Cardiac atrium fibroblast (primary cell): ENCODE data around the gene TMEM95. TPM values are rescaled to one million over a fixed set of nuclear protein-coding genes. Genes with fewer than 3 reads are reported as not detected.

Experiments used
- total RNA-seq: library from RNA; depleted of rRNA; stranded (reverse); fragments of >200 nt; gene quantifications from 2 replicates; pipeline ENCODE4 v1.2.3, GENCODE V29; 2015

The TMEM95 gene, protein sequence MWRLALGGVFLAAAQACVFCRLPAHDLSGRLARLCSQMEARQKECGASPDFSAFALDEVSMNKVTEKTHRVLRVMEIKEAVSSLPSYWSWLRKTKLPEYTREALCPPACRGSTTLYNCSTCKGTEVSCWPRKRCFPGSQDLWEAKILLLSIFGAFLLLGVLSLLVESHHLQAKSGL
- total RNA-seq: not detected in 2 replicates

DNA sequence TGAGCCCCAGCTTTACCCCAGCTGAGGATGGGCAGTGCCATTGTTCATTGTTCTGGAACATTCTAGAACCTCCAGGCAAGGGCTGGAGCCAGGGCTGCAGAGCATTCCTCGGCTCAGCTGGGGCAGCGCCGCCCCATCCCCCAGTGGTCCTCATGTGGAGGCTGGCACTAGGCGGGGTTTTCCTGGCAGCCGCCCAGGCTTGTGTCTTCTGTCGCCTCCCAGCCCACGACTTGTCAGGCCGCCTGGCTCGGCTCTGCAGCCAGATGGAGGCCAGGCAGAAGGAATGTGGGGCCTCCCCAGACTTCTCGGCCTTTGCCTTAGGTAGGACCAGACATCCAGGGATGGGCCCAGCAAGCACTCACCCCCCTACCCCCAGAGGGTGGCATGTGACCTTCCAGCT lies at the start of gene TMEM95:
Gene TMEM95, plus strand, starts transcription at position 104 of the 400 bp plus-strand sequence. Its CDS starts 49 bp downstream, at position 153.

DNA sequence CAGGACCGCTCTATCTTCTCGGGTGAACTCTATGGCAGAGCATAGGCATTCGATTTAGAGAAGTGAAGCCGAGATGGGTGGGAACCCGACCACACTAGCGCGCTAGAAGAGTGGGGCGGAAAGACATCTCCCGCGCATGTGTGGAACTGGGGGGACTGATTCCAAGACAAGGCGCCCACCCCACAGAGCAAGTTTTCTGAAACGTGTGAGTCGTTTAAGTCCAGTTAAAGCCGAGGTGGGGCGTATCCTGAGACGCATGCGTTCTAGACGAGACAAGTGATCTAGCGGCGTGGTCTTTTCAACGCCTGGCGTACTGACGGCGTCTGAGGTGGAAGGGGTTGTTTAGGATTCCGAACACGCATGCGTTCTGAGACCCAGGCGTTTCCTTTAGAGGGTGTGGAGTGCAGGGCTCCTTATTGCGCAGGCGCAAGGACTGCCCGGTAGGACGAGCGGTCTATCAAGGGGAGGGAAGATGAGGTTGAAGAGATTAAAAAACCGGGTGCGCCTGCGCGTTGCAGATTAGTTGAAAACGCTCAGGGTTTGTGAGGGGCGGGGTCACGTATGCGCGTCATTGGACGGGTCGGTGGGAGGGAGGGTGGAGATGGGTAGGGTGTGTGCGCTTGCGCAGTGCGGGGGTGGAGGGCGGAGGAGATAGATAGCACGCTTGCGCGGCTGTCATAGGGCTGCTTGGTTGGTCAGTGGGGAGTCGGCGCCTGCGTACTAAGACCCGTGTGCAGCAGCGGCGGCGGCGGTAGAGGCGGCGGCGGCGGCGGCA lies 47.9 kb upstream of the TMEM95 start, which contains the start of gene EIF5A:
Gene EIF5A, plus strand, starts transcription at position 718 of the 775 bp plus-strand sequence. CDS start 2,008 bp downstream, outside the sequence.

DNA sequence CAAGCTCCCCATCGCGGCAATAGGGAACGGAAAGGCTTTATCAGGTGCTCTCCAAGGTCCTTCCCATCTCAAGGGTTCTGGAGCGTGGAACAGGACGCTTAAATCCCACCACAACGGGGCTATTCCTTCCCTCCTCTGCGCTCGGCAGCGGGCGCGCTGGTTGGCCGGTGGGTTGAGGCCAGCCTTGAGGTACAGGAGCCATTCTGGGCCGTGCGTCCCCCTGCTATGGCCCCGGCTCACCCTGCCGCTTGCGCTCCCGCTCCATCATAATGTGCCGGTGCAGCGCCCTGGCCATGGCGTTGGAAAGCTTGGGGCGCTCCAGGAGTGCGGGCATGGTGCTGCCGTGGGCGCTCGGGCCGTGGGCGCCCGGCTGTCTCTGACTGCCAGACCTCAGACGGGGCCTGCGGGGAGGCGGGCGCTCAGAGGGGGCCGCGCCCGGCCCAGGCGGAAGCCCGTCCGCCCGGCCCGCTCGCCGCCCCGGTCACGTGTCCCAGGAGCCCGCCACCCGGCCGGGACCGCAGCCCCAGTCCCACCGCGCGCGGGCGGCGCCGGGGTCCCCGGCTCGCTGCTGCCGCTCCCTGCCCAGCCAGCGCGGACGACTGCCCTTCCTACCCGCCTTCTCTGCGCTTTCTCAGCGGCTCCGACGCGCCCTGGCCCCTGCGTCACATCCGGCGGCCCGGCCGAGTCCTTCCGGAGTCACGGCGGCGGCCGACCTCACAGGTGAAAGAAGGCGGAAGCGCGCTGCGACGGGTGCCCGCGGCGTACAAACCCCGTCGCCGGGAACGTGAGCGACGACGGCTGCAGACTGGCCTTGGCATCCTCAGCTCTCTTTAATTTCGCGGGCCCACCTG lies 40.0 kb upstream of the TMEM95 start, which contains the start of gene GPS2:
Gene GPS2, minus strand, starts transcription at position 642 of the 851 bp plus-strand sequence. Its CDS starts 308 bp downstream, at position 334.

DNA sequence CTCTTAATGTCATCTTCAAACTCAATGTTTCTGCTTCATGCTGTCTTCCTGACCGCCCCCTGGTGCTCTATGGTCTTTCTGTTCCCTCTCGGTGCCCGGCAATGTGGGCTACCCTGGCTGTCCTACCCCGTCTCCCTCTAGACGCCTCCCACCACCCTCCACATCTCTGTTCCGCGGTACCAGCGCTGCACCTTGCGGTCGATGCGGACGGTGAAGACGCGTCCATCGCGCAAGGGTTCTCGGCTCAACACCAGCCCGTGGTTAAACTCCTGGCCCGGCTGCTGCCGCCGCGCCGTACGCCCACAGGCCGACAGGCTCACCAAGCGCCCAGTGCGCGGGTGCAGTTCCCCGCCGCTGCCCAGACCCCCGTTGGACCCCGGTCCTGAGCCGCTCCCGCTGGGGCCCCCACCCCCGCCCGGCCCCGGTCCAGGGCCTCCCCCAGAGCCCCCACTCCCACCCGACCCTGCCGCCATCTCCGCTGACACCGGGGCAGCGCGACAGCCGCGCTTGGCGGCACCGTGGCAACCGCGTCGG lies 26.0 kb upstream of the TMEM95 start, which contains the start of gene NEURL4:
Gene NEURL4, minus strand, starts transcription at position 496 of the 534 bp plus-strand sequence. Its CDS starts 23 bp downstream, at position 473.

DNA sequence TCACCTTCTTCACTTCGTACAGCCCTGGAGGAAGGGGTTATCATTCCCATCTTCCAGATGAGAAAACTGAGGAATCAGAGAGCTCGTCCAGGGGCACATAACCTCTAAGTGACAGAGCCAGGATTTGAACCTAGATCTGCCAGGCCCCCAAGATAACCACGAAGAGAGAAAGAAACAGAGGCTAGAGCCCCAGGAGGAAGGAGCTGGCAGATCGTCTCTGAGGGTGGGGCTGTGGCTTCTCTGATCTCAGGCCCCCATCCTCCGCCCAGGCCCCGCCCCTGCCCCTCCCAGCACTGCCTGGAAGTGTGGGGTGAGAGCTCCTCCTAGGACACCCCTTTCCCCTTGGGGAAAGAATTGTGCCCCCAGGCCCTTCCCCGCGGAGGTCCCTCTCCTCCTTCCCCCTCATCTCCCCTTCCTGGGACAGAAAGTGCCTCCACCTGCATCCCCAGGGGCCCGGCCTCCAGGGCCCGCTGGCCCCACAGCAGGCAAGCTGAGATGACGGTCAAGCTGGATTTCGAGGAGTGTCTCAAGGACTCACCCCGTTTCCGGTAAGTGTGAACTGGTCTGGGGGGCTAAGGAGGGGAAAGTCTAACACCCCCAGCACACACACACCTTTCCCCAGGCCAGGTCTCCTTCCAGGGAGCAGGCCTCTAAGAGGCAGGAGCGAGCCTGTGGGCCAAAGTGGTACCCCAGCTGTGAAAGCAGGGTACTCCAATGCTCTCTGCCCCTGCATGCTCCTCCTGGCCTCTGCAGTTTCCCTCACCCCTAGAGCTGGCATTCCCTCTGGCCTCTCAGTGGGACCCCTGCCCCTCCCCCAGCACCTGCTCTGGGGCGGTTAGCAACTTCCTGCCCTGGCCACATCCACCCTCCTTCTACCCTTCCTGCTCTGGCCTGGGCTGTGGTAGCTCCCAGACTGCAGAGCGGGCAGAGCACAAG lies 18.4 kb upstream of the TMEM95 start, which contains the start of gene ACAP1:
Gene ACAP1, plus strand, starts transcription at position 290 of the 936 bp plus-strand sequence. Its CDS starts 206 bp downstream, at position 496.

DNA sequence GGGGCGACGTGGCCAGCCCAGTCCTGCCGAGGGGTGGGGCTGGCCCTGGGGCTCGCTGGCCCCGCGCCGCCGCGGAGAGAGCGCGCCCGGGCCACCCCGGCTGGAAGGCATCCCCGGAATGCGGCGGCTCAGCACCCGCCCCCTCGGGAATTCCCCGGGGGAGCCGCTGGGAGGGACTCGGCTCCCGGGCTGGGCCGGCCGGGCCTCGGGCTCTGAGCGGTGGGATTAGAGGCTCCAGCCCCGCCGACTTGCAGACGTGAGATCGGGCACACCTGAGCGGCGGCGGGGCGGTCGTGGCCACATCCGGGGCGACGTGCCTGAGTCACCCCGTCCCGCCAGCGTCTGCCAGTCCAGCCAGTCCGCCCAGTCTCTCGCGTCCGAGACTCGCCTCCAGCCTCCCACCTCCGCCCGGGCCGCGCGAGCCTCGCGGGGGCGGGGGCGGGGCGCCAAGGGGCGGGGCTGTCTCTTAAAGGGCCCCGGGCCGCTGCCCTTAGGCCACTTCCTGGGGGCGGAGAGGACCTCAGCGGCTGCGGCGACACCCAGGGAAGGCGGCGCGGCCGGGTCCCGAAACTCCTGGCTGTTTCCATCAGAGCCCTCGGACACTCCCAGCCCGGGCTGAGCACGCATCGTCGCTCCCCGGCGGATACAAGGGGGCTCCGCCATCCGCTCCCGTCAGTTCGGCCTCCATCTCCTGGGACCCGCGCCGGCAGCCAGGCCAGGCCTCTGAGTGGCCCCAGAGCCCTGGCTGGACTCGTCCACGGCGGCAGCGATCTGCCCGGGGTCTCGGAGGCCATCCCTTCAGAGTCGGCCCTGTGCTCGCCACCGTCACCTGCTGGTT lies 3.1 kb upstream of the TMEM95 start, which contains the start of gene KCTD11:
Gene KCTD11, plus strand, starts transcription at position 498 of the 838 bp plus-strand sequence.

DNA sequence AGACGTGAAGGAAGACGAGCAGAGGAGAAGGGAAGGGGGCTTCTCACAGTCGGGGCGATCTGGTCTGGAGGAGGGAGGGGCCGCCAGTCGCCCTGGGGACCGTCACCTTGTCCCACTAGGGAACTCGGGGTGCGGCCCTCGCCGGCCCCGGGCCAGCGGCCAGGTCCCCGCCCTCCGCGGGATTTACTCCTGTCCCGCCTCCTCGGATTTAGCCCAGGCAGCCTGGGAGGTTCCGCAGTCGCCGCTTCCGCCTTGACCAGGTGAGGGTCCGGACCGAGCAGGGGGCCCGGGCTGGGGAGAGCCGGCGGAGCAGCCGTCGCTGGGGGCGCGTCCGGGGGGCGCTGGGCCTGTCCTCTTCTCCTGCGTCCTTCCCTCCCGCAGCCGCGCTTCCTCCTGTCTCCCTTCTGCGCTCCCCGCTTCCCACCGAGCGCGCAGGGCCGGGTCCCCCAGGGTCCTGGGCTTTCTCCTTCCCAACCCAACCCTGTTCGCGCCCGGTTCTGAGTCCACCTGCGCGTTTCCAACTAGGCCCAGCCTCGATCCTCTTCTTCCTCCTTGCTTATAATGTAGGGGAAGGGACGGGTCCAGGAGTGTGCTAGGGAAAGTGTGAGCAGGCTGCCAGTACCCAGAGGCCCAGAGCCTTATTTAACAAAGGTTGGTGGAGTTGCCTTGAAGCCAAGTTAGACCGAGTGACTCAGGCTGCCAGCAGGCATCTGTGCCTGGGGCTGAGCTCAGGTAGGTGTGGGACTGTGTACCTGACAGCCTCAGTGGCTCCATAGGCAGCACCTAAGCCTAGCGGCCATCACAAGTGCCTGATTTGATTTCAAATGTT lies 26.1 kb downstream of the TMEM95 start, which contains the start of gene TNK1:
Gene TNK1, plus strand, starts transcription at position 235 of the 829 bp plus-strand sequence. CDS start 1,838 bp downstream, outside the sequence.

DNA sequence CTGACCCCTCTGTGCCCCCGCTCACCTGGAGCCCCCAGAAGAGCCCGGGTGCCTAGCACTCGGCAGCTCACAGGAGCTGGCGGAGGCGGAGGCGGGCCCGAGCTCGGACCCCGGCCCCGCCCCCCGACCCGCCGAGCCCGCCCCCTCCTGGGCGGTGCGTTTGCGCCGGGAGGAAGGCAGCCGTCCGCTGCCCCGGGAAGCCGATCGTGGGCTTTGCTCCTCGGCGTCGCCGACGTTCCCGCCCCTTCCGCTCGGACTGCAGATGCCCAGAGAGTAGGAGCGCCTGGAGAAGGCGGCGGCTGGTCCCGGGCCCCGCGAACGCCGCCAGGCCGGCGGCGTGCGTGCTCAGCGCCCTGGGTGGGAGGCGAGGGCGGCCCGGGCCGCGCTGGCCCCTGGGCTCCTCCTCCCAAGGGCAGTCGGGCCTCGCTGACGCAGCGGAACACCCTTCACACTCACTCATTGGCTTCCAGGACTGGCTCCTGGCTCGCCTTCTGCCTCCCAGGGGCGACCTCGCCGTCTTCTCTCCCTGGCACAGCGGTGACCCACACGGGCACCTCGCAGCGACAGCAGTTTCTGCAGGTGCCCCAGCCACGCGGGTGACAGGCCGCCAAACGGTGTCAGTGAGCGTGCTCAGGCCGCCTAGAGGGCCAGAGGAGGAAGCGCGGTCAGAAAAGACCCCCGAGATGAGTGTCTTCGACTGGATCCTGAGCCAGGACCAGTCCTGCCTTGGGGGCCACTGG lies 39.7 kb downstream of the TMEM95 start, which contains the start of gene PLSCR3:
Gene PLSCR3, minus strand, starts transcription at position 74 of the 740 bp plus-strand sequence. CDS start 415 bp downstream, outside the sequence.

DNA sequence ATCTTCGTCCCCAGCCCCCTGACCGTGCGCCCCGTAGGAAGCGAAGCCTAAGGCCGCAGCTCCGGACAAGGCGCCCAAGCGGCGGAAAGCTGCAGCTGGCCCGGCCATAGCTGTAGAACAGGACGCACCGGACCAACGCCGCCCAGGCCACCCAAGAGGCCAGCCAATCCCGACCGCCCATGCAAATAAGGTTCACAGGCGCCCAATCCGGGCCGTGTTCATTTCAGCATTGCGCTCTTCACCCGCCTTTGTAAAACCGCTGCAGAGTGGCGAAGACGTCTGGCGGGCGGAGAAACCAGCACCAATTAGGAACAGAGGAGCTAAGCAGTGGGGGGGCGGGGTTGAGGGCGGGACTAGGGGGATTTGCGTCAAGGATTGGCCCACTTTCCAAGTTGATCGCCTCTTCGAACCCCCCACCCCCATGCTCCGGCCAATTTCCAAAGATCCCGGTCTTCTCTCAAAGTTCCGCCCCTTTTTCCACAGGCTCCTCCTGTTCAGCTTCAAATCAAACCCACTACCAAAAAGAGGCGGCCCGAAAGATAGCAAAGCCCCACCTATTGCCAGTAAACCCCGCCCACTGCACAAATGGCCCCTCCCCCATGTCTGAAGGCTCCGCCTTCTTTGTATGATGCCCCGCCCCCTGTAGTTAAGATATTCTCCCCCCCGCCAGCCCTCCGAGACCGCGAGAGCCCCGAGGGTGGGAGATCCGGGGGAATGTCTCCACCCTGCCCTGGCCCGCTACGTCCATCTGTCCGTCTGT lies 49.2 kb downstream of the TMEM95 start, which contains the start of gene TMEM256:
Gene TMEM256, minus strand, starts transcription at position 121 of the 760 bp plus-strand sequence. Its CDS starts 13 bp downstream, at position 108.

Other genes starting within 250 kb of the TMEM95 start
- not detected in 2 replicates for gene ASGR2, start 240.3 kb upstream of the TMEM95 start, total RNA-seq
- gene ASGR1, start 175.8 kb upstream of the TMEM95 start, total RNA-seq: 0.18 and 1.1 TPM in 2 replicates
- 17.3 and 17.7 TPM in 2 replicates for gene DLG4, start 135.3 kb upstream of the TMEM95 start, total RNA-seq
- gene ACADVL, start 135.2 kb upstream of the TMEM95 start, total RNA-seq: 559 and 643 TPM in 2 replicates
- gene DVL2, start 120.6 kb upstream of the TMEM95 start, total RNA-seq: 33.4 and 33.9 TPM in 2 replicates
- 41.3 and 81.2 TPM in 2 replicates for gene PHF23, start 115.7 kb upstream of the TMEM95 start, total RNA-seq
- 160 and 299 TPM in 2 replicates for gene GABARAP, start 112.7 kb upstream of the TMEM95 start, total RNA-seq
- 65.3 and 66.3 TPM in 2 replicates for gene CTDNEP1, start 103.4 kb upstream of the TMEM95 start, total RNA-seq
- gene ELP5, start 102.9 kb upstream of the TMEM95 start, total RNA-seq: 22.5 and 28.7 TPM in 2 replicates
- gene CLDN7, start 92.7 kb upstream of the TMEM95 start, total RNA-seq: 0.16 and 2.0 TPM in 2 replicates
- 0.18 TPM in 1 of 2 replicates, not detected in the other for gene SLC2A4, start 73.4 kb upstream of the TMEM95 start, total RNA-seq
- gene YBX2, start 60.5 kb upstream of the TMEM95 start, total RNA-seq: not detected in 2 replicates
- 521 and 571 TPM in 2 replicates for gene EIF5A, start 47.5 kb upstream of the TMEM95 start, total RNA-seq
- 35.7 and 67.1 TPM in 2 replicates for gene GPS2, start 39.8 kb upstream of the TMEM95 start, total RNA-seq
- gene NEURL4, start 25.8 kb upstream of the TMEM95 start, total RNA-seq: 10.8 and 15.7 TPM in 2 replicates
- gene ACAP1, start 18.6 kb upstream of the TMEM95 start, total RNA-seq: not detected in 2 replicates
- 14.9 and 20.6 TPM in 2 replicates for gene KCTD11, start 3.0 kb upstream of the TMEM95 start, total RNA-seq
- gene TNK1, start 25.9 kb downstream of the TMEM95 start, total RNA-seq: under 0.01 and 0.18 TPM in 2 replicates
- gene PLSCR3, start 39.4 kb downstream of the TMEM95 start, total RNA-seq: 62.9 and 82.3 TPM in 2 replicates
- gene TMEM256, start 48.9 kb downstream of the TMEM95 start, total RNA-seq: 147 and 158 TPM in 2 replicates
- 7.8 and 12.5 TPM in 2 replicates for gene NLGN2, start 52.7 kb downstream of the TMEM95 start, total RNA-seq
- not detected in 2 replicates for gene SPEM1, start 65.2 kb downstream of the TMEM95 start, total RNA-seq
- gene SPEM2, start 70.5 kb downstream of the TMEM95 start, total RNA-seq: not detected in 2 replicates
- gene SPEM3, start 73.7 kb downstream of the TMEM95 start, total RNA-seq: not detected in 2 replicates
- 2.9 and 3.8 TPM in 2 replicates for gene TMEM102, start 80.3 kb downstream of the TMEM95 start, total RNA-seq
- gene FGF11, start 84.4 kb downstream of the TMEM95 start, total RNA-seq: 1.8 and 3.4 TPM in 2 replicates
- 6.9 and 8.3 TPM in 2 replicates for gene CHRNB1, start 89.9 kb downstream of the TMEM95 start, total RNA-seq
- 20.4 and 27.2 TPM in 2 replicates for gene ZBTB4, start 124.5 kb downstream of the TMEM95 start, total RNA-seq
- gene SLC35G6, start 126.3 kb downstream of the TMEM95 start, total RNA-seq: not detected in 2 replicates
- gene POLR2A, start 129.2 kb downstream of the TMEM95 start, total RNA-seq: 57.0 and 69.2 TPM in 2 replicates
- gene TNFSF12, start 193.9 kb downstream of the TMEM95 start, total RNA-seq: 39.2 and 40.1 TPM in 2 replicates
- gene TNFSF13, start 203.6 kb downstream of the TMEM95 start, total RNA-seq: 2.8 and 11.4 TPM in 2 replicates
- gene SENP3, start 206.8 kb downstream of the TMEM95 start, total RNA-seq: 42.2 and 62.5 TPM in 2 replicates
- gene CD68, start 224.5 kb downstream of the TMEM95 start, total RNA-seq: 19.3 and 30.1 TPM in 2 replicates
- 156 and 212 TPM in 2 replicates for gene MPDU1, start 228.7 kb downstream of the TMEM95 start, total RNA-seq
- not detected in 2 replicates for gene SOX15, start 234.9 kb downstream of the TMEM95 start, total RNA-seq